NOMO-1 treated with DMSO at 0.1 percent for 48 hours (cell line): ENCODE results near the gene CIB2.
A peak's percentile ranks its signal among the peaks of the same experiment; 100 is the strongest.

Experiments
- DNase-seq: peaks from one replicate; lab custom pipeline; 2025; ENCODE audit not compliant: unreplicated experiment; lab: John Stamatoyannopoulos, UW

Gene CIB2

GRCh38 chr15:78109156-78109555 lies 22.1 kb downstream of the CIB2 start:
- DNase-seq = no peak

- peak; percentile 86 for DNase-seq
These were observed 22.8 kb downstream of the CIB2 start for GRCh38 chr15:78108300-78109084.

- DNase-seq = no peak
These were observed 23.8 kb downstream of the CIB2 start for GRCh38 chr15:78107471-78107870.

GRCh38 chr15:78105476-78106241 lies 25.6 kb downstream of the CIB2 start:
- no peak for DNase-seq

GRCh38 chr15:78104566-78105475 lies 26.4 kb downstream of the CIB2 start:
- DNase-seq = no peak

GRCh38 chr15:78104119-78104479 lies 27.1 kb downstream of the CIB2 start:
- DNase-seq = no peak

GRCh38 chr15:78103406-78104118 lies 27.7 kb downstream of the CIB2 start:
- peak; percentile 43 for DNase-seq

GRCh38 chr15:78102741-78103140 lies 28.5 kb downstream of the CIB2 start:
- DNase-seq = no peak

- no peak for DNase-seq
These were observed 29.0 kb downstream of the CIB2 start for GRCh38 chr15:78102211-78102610.

- no peak for DNase-seq
These were observed 29.7 kb downstream of the CIB2 start for GRCh38 chr15:78101423-78102105.

- DNase-seq = no peak
These were observed 30.4 kb downstream of the CIB2 start for GRCh38 chr15:78100886-78101285.

- DNase-seq = no peak
These were observed 33.0 kb downstream of the CIB2 start for GRCh38 chr15:78098131-78098755.

- DNase-seq = no peak
These were observed 33.6 kb downstream of the CIB2 start for GRCh38 chr15:78097667-78098066.

GRCh38 chr15:78093242-78094020 lies 37.8 kb downstream of the CIB2 start:
- DNase-seq = no peak

- DNase-seq = no peak
These were observed 38.8 kb downstream of the CIB2 start, which contains the start of gene SH2D7 for GRCh38 chr15:78092261-78093041. SH2D7 (plus strand) TSS chr15:78092561; CDS start chr15:78092585, 24 bp downstream.

GRCh38 chr15:78090422-78091063 lies 40.7 kb downstream of the CIB2 start:
- no peak for DNase-seq

- DNase-seq = no peak
These were observed 42.5 kb downstream of the CIB2 start for GRCh38 chr15:78088773-78089080.
